Natural killer cell (primary cell): ENCODE measurements around the gene SLC49A3. TPM values are rescaled to one million over a fixed set of nuclear protein-coding genes. Genes with fewer than 3 reads are reported as not detected.

Source experiments
- ATAC-seq, 3 donors: fragments of 150-1000 bp in 2 of 3; fragments of 200-7000 bp in 1 of 3; cut with Tn5 transposase; 1 replicate in 1 of 3; 2 replicates in 2 of 3; pipeline ENCODE4 v1.10.0; 2021; ENCODE audit warnings: mild to moderate bottlenecking in 2 of 3, moderate library complexity in 2 of 3
- DNase-seq, 2 donors: peaks; one replicate each; pipeline versions ENCODE4 v3.0.0 to v3.0.0-alpha.2; 2013 to 2021; ENCODE audit warnings: mixed read lengths in 1 of 2
- H3K27ac ChIP-seq: one replicate; pipeline ENCODE4 v1.5.1; 2013; ENCODE audit warnings: mild to moderate bottlenecking, low read length
- H3K27me3 ChIP-seq: one replicate; pipeline ENCODE4 v1.6.1; 2013; ENCODE audit warnings: low read length; ENCODE audit not compliant: control insufficient read depth, insufficient read depth
- H3K36me3 ChIP-seq: one replicate; pipeline ENCODE4 v1.6.1; 2013; ENCODE audit warnings: low read length; ENCODE audit not compliant: control insufficient read depth, insufficient read depth
- H3K4me1 ChIP-seq: one replicate; pipeline ENCODE4 v1.6.1; 2013; ENCODE audit warnings: low read length; ENCODE audit not compliant: control insufficient read depth, insufficient read depth
- H3K4me3 ChIP-seq: one replicate; pipeline ENCODE4 v1.5.1; 2013; ENCODE audit warnings: low read length
- H3K9me3 ChIP-seq: one replicate; pipeline ENCODE4 v1.6.1; 2013; ENCODE audit warnings: low read length; ENCODE audit not compliant: control insufficient read depth, insufficient read depth
- H3K27ac Mint-ChIP-seq, 2 donors: one replicate each; pipeline ENCODE4 v1.8.0; 2022; ENCODE audit warnings: mild to moderate bottlenecking in 2 of 2, mixed read lengths in 2 of 2, moderate library complexity in 1 of 2
- H3K27me3 Mint-ChIP-seq, 2 donors: one replicate each; pipeline ENCODE4 v1.8.0; 2022; ENCODE audit warnings: low read depth in 2 of 2, mixed read lengths in 2 of 2
- H3K36me3 Mint-ChIP-seq: one replicate; pipeline ENCODE4 v1.8.0; 2022; ENCODE audit warnings: mixed read lengths
- H3K4me1 Mint-ChIP-seq, 2 donors: one replicate each; pipeline ENCODE4 v1.8.0; 2022; ENCODE audit warnings: mixed read lengths in 2 of 2
- H3K4me3 Mint-ChIP-seq: one replicate; pipeline ENCODE4 v1.8.0; 2022; ENCODE audit warnings: mild to moderate bottlenecking, moderate library complexity, mixed read lengths
- H3K9me3 Mint-ChIP-seq, 2 donors: one replicate each; pipeline ENCODE4 v1.8.0; 2022; ENCODE audit warnings: mixed read lengths in 2 of 2
- CTCF ChIP-seq: fragments of 200-600 bp; IDR thresholded peaks from one replicate; pipeline ENCODE4 v1.8.0; 2022; ENCODE audit warnings: antibody characterized with exemption
- WGBS: methylation state at CpG from one replicate; pipeline ENCODE4 v1.1.7; 2013; ENCODE audit warnings: missing lambda C conversion rate; ENCODE audit not compliant: insufficient coverage; 5-methylcytosine and 5-hydroxymethylcytosine counted together
- intact Hi-C: fragments of 100-400 bp; cut with micrococcal nuclease; formaldehyde crosslinking; loops from one replicate; pipeline ENCODE4 v1.14.2; 2022
- total RNA-seq, 4 donors: library from RNA; stranded (reverse); fragments of 120-200 nt in 1 of 4; gene quantifications; one replicate each; pipeline versions ENCODE4 v1.2.3 to v1.2.4, GENCODE V29; 2013 to 2022

SLC49A3 gene
- total RNA-seq, 3 donors from 2014 or later (not counting 1 experiment from before 2014, with no cell fraction given) = 10.0 to 14.9 (median 10.4) TPM

GRCh38 chr4:667545-667925 lies 21.4 kb downstream of the SLC49A3 start:
- no peak for ATAC-seq
- no peak for DNase-seq
- Histone ChIP-seq H3K27me3 (no peaks in the 10 kb centered on the region), H3K4me1 (peaks cover 24% of the 10 kb centered on the region), H3K27ac (no peak overlapping the region), H3K4me3 (no peak overlapping the region), H3K36me3 (peaks cover 14% of the 10 kb centered on the region), H3K9me3 (no peaks in the 10 kb centered on the region)
- Mint-ChIP-seq H3K9me3 (no peaks in the 10 kb centered on the region), H3K4me1 (peaks cover 5 to 20% of the 10 kb centered on the region in 2 donors), H3K36me3 (no peaks in the 10 kb centered on the region), H3K27me3 (no peaks in the 10 kb centered on the region), H3K4me3 (no peak overlapping the region), H3K27ac (no peak overlapping the region)
- TF ChIP-seq CTCF = no peak
- intact Hi-C loops = no loop called here
- WGBS = 91% methylated on average over 10 of the region's 10 CpGs

GRCh38 chr4:666822-667544 lies 22.0 kb downstream of the SLC49A3 start:
- Histone ChIP-seq H3K27me3 (no peaks in the 10 kb centered on the region), H3K4me1 (peaks cover 24% of the 10 kb centered on the region), H3K9me3 (no peaks in the 10 kb centered on the region), H3K27ac (no peak overlapping the region), H3K36me3 (peaks cover 10% of the 10 kb centered on the region), H3K4me3 (no peak overlapping the region)
- no peaks in the 10 kb centered on the region for H3K36me3 Mint-ChIP-seq
- no peak for DNase-seq
- H3K27me3 Mint-ChIP-seq = no peaks in the 10 kb centered on the region
- TF ChIP-seq CTCF = no peak
- H3K27ac Mint-ChIP-seq = no peak overlapping the region
- H3K4me3 Mint-ChIP-seq = no peak overlapping the region
- H3K9me3 Mint-ChIP-seq = no peaks in the 10 kb centered on the region
- H3K4me1 Mint-ChIP-seq = peaks cover 5 to 20% of the 10 kb centered on the region in 2 donors
- intact Hi-C loops = no loop called here
- 95% methylated on average over 26 of the region's 28 CpGs for WGBS
- ATAC-seq = no peak

GRCh38 chr4:666436-666810 lies 22.5 kb downstream of the SLC49A3 start:
- no peaks in the 10 kb centered on the region for H3K27me3 ChIP-seq
- H3K4me3 ChIP-seq = no peak overlapping the region
- H3K27me3 Mint-ChIP-seq = no peaks in the 10 kb centered on the region
- TF ChIP-seq CTCF = no peak
- no peak for ATAC-seq
- peaks cover 24% of the 10 kb centered on the region for H3K4me1 ChIP-seq
- no peak overlapping the region for H3K27ac Mint-ChIP-seq
- no peaks in the 10 kb centered on the region for H3K36me3 Mint-ChIP-seq
- no peak for DNase-seq
- H3K27ac ChIP-seq = no peak overlapping the region
- intact Hi-C loops = no loop called here
- H3K36me3 ChIP-seq = peaks cover 5% of the 10 kb centered on the region
- peaks cover 5 to 20% of the 10 kb centered on the region in 2 donors for H3K4me1 Mint-ChIP-seq
- H3K4me3 Mint-ChIP-seq = no peak overlapping the region
- H3K9me3 Mint-ChIP-seq = no peaks in the 10 kb centered on the region
- WGBS = 96% methylated on average over 22 of the region's 22 CpGs
- no peaks in the 10 kb centered on the region for H3K9me3 ChIP-seq
